ENCODE data around the gene EHD3.

DNA sequence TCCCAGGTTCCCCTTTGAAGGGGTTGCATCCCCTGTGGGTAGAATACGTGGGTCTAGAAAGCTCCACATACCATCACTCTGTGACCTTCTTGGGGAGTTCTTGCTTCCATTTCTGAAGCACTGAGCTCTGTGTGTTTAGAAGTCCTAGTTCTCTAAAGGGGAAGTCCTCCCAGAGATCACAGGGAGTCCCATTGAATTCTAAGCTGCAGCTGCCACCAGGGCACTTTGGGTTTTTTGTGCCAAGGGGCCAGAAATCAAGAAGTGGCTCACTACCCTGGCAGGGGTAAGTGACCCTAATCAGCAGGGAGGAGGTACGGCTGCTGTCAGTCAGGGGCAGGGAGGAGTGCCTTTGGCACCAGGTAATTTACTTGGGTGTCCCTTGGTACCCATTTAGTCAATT lies 70.9 kb downstream of the EHD3 start:
- TF ChIP-seq MAX (IDR thresholded peaks at IDR 0.05) (no peak), FOXM1 (IDR thresholded peaks at IDR 0.05; ENCODE audit: borderline replicate concordance, low read depth) (no peak), EGR1 (IDR thresholded peaks at IDR 0.05) (no peak), EP300 (IDR thresholded peaks at IDR 0.05; ENCODE audit: borderline replicate concordance) (no peak), TEAD4 (IDR thresholded peaks at IDR 0.05) (no peak), TAF1 (IDR thresholded peaks at IDR 0.05; ENCODE audit: low read depth) (no peak), REST (IDR thresholded peaks at IDR 0.05; ENCODE audit: low read depth) (no peak), CEBPB (IDR thresholded peaks at IDR 0.05) (no peak), RAD21 (IDR thresholded peaks at IDR 0.05; ENCODE audit: low read depth) (no peak), YY1 (IDR thresholded peaks at IDR 0.05; ENCODE audit: low read depth) (no peak)
- TF ChIP-seq, protein P1, sequence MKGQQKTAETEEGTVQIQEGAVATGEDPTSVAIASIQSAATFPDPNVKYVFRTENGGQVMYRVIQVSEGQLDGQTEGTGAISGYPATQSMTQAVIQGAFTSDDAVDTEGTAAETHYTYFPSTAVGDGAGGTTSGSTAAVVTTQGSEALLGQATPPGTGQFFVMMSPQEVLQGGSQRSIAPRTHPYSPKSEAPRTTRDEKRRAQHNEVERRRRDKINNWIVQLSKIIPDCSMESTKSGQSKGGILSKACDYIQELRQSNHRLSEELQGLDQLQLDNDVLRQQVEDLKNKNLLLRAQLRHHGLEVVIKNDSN (IDR thresholded peaks at IDR 0.05): no peak
